HTERT RPE-1 (cell line): ENCODE results near the gene DPP4.
"Not testable (repeated sequence)": the region's sequence is repeated elsewhere in the genome, so short reads cannot be mapped to it uniquely, and the experiment has no call there.

Experiments
- in situ Hi-C: fragments of 300-500 bp; cut with MboI; formaldehyde crosslinking; loops from 4 replicates; pipeline ENCODE4 v1.14.3; 2020; ENCODE audit warnings: low sequenced_read_pairs

The DPP4 gene

DNA sequence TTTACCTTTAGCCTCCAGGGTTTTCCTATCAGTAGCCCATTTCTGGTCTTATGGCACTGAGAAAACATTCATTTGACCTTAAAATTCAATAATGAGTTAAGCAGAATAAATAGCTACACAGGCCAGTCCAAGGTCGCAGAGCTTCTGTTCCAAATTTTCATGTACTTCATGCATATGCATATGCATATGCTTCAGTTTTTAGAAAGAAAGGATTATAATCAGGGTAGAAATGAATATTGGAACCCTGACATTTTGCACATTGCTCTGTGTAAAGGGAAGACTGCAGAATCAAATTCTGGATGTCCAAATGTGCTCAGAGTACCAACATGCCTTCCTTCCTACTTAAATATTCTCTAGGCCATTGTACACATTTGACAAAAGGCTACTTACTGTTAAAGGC lies 104.9 kb downstream of the DPP4 start:
- in situ Hi-C loops, result no loop called here

DNA sequence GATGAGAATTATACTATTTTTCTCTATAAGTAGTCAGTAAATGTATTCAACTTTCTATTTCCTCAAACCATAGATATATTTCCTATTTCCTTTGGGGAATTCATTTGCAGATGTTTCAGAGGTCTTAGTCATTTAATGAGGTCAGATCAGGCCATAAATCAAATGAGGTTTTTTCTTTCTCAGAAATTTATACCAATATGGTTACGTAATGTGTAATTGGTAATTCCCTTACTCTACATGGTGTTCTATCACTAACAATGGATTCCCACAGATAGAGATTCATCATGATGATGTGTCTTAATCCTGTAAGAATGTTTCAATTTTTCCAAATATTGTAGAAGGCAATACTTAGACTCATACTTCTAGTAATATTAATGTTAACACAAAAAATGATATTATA lies 108.0 kb downstream of the DPP4 start:
- in situ Hi-C loops, result no loop called here

DNA sequence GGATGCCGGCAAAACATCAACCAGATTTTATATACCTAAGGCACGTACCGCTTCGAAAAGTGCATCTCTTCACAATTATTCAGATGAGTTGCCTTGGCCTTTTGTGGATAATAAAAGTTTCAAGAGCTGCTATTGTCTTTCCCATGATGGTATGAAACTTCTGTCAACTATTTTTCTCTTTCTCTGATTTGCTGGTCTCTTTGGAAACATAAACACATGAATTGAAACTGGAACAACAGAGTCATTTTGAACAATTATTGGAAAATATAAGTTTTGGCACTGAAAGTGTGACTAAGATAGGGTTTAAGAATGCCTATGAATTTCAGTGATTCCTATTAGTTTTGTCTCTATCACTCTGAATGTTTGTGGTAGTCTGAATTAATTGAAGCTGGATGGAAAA lies 109.9 kb downstream of the DPP4 start:
- in situ Hi-C loops, result no loop called here

DNA sequence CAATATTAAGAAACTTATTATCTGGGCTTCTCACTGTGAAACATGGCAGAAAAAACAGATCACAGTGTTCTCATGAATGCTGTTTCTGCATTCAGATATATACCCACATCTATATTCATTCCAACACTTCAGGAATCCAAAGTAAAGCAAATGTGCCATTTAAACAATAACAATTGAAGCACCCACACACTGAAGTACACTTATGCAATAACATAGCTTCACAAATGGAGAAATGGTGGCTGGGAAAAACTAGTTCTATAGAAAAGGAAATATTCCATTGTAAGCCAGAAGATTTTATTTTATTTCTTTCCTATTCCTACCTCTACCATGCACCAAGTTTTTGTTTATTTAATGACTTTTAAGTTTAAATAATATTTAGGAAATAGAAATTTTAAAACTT lies 111.9 kb downstream of the DPP4 start:
- in situ Hi-C loops, result no loop called here

DNA sequence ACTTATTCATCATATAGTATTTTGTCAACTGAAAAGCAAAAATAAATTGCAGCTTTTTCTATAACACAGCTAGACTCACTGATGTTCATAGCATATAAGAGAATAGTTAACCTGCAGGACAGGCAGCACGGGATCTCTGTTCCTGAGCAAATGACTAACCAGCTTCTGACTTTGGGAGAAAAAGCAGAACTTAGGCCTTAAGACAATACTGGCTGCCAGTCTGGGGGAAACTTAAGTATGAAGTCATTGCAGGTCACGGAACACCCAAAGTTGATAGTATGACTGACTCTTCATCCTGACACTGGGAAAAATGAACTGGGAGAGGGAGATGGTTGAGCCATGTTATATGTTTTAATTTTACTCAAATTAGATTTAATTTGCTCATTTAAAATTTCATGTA lies 113.0 kb downstream of the DPP4 start:
- in situ Hi-C loops, result no loop called here

DNA sequence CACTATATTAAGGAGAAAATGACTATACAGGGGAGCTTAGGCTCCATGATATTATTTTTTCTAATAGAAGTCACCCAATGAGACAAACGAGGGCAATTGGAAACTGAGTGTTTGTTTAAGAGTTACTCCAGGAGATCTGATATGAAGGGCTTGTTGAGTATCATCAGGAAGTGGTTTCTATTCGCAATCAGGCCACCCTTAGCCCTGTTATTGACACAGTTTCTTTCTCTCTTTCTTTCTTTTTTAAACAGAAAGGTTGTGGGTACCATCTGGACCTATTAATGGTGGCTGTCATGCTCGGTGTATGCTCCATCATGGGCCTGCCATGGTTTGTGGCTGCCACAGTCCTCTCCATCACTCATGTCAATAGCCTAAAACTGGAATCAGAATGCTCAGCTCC lies 117.3 kb downstream of the DPP4 start:
- in situ Hi-C loops, result no loop called here

DNA sequence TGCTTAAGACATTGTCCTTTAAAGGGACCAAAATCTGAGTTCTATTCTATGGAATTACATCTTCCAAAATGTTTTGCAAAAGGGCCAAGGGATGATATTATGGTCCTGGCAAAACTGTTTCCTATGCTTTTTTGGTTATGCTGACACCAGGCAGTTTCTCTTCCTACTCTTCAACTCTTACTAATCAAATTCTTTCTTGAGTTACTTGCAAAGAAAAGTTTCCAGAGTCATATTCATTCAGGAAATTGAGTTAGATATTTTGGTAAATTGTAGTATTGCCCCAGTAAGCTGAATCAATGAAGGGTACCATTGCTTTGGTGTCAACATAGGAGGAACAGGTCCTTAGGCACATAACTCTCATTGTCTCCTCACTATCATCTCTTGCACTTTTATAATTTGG lies 118.8 kb downstream of the DPP4 start:
- in situ Hi-C loops, result no loop called here

DNA sequence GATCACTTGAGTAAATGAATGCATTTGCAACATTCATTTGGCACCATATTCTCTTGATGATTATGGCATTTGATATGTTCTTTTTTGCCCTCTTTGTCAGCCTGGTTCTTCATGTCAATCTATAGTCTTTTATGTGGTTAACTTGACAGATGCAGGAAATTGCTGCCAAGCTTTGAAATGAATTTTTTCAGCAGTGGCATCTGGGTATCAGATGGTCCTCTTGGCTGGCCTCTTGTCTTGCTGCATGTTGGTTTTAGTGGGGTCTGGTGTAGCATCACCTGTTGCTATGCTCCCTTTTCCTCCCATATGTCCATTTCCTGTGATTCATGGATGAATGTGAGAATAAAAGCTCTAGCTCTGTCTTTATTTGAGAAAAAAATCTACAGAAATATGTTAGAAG lies 119.9 kb downstream of the DPP4 start:
- in situ Hi-C loops, result no loop called here

DNA sequence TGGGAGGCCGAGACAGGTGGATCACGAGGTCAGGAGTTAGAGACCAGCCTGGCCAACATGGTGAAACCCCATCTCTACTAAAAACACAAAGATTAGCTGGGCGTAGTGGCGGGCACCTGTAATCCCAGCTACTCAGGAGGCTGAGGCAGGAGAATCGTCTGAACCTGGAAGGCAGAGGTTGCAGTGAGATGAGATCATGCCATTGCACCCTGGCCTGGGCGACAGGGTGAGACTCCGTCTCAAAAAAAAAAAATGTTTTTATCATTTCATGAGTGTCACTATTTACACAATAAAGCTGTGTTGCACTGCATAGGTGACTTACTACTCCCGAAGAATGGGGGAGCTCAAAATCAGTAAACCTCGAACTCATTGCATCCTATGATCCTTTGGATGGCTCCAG lies 120.6 kb downstream of the DPP4 start:
- in situ Hi-C loops, result not testable (repeated sequence)

DNA sequence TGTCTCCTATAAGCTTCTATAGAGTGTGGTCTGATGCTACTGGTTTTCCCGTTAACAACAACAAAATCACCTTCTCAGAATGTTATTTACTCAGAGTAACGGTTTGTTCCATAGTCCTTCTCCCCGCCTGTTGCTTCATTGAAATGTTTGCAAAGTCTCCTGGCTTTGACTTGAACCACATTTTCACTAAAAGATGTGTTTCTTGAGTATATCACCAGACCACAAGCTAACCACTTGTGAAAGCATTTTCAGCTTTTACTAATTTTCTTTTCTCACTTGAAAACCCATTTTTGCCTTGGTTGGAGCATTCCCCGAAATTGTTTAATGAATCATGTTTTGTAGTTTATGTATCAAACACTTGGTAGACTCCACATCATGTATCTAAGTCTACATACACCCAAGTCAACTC lies 121.2 kb downstream of the DPP4 start:
- in situ Hi-C loops, result no loop called here

DNA sequence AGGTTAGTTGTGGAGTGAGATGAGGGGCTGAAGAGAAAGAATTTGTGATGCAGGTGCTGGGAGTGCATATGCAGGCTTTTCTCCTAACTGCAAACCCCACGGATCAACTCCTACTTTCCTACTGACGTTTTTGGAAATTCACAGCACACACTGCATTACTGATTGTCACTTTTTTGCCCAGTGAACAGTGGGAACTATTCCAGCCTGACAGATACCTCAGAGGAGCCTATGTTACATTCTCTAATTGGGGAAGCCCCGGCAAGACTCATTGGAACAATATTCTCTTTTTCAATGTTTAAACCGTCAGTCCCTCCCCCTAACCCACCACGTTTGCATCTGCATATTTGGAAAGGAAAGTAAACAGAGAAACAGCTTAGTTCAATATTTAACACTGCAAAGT lies 126.2 kb downstream of the DPP4 start:
- in situ Hi-C loops, result no loop called here

DNA sequence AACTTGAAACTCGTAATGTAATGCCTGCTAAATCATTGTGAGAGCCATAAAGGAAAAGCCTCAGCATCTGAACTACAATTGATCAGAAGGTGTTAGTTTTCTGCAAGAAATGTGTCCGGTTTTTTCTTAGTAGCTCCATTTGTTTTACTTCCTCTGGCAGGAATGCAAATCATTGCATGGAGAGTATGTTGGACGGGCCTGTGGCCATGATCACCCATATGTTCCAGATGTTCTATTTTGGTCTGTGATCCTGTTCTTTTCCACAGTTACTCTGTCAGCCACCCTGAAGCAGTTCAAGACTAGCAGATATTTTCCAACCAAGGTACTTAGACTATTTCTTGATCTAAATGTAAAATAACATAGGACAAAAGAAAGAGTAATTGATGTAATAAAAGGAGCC lies 126.6 kb downstream of the DPP4 start:
- in situ Hi-C loops, result no loop called here

DNA sequence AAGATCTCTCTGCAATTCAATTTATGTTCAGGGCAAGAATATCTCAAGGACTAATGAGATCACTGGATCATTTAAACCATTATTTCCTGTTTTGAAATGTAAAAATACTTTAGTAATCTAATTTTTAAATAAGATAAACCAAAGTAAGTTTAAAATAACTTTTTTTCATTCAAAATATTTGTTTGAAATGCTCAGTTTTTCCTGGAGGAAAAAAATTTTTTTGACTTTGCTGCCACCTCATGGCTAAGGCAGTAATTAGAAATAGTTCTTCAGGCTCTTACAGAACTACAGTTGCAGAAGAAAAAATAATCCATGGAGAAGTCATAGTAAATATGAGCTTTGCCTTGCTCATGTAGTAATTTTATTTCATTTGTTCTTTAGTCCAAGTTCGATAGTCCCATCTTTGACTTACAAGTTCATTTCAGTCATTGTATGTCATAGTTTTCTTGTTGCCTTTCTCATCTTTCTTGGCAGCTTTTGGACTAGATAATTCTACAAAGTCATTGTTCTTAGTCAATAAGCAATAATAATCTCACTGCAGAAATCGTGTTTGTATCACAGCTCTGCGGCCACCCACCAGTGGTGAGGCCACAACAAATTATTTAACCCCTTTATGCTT lies 127.4 kb downstream of the DPP4 start:
- in situ Hi-C loops, result no loop called here

DNA sequence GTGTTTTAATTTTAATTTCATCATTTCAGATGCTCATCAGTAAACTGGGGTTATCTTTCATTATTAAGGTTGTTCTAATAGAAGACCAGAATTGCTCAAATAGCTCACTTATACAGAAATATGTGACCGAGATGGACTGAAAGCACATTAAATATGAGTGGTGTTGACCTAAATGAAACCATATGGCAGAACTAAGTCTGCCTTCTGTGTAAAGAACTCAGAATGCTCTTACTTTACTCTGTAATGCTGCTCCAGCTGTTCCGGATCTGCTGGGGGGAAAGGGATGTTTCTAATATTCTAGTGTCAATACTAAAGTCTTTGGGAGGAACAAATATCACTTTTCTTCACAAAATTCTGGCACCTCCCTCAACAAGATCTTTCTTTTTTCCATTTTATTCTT lies 131.0 kb downstream of the DPP4 start:
- in situ Hi-C loops, result no loop called here
